ENCODE data around the gene KRT81.
"Not testable (repeated sequence)": the region's sequence is repeated elsewhere in the genome, so short reads cannot be mapped to it uniquely, and the experiment has no call there.

The KRT81 gene

DNA sequence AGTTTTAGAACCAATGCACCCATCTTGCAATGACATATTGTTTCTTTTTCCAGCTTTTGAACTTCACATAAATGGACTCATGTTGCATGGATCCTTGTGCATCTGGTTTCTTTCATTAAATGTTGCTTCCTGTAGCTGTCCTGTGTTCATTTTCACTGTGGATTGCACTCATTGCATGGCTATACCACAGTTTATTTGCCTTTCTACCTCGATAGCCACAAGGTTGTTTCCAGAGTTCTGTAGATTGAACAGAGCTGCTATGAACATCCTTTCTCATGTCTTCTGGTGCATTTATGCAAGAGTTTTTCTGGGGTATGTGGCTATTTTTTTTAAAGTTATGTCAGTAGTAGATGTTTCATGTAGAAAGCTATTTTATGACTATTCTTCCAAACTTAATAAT lies 3.5 kb upstream of the KRT81 start:
- no peak for DNase-seq

DNA sequence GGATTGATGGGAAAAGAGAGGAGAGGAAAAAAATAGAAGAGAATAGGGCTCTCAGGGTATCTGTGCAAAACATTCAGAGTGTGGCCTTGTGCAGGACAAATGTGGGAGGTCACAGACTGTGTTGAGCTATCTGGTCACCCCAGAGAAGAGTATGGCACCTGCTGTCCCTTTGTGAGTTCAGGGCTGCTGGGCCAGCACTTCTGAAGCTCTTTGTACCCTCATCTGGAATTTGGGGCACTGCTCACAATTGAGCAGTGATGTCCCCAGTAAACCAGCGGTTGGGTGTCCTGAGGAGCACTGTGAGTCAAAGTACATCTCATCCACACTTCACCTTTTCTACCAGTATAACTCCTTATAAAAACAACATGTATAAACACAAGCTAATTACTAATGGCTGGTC lies 2.6 kb upstream of the KRT81 start:
- DNase-seq: no peak

DNA sequence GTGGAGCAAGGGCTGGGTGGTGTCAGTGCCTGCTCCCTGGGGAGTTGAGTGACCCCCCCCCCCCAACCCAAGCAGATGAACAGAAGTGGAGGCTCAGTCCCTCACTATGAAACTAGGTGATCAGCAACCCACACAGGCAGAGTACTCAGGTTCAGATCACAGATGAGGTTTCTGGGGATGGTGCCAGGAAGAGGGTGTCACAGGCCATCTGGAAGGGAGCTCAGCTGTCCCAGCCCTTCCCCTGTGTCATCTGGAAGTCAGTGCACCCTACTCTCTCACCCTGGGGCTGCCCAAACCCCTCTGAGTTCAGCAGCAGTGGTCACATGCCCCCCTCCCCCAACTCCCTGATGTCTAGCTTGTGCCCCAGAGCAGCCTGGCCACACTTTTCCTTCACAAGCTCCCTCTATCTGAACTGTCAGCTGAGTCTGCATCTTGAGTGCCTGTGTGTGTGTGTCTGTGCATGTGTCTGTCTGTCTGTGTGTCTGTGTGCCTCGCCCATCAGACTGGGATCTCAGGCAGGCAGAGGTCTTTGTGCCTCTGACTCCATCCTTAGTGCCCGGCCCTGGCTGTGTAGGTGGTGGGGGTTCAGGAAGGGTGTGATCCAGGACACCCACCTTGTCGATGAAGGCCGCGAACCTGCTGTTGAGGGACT lies 725 bp downstream of the KRT81 start:
- DNase-seq: not testable (repeated sequence)

DNA sequence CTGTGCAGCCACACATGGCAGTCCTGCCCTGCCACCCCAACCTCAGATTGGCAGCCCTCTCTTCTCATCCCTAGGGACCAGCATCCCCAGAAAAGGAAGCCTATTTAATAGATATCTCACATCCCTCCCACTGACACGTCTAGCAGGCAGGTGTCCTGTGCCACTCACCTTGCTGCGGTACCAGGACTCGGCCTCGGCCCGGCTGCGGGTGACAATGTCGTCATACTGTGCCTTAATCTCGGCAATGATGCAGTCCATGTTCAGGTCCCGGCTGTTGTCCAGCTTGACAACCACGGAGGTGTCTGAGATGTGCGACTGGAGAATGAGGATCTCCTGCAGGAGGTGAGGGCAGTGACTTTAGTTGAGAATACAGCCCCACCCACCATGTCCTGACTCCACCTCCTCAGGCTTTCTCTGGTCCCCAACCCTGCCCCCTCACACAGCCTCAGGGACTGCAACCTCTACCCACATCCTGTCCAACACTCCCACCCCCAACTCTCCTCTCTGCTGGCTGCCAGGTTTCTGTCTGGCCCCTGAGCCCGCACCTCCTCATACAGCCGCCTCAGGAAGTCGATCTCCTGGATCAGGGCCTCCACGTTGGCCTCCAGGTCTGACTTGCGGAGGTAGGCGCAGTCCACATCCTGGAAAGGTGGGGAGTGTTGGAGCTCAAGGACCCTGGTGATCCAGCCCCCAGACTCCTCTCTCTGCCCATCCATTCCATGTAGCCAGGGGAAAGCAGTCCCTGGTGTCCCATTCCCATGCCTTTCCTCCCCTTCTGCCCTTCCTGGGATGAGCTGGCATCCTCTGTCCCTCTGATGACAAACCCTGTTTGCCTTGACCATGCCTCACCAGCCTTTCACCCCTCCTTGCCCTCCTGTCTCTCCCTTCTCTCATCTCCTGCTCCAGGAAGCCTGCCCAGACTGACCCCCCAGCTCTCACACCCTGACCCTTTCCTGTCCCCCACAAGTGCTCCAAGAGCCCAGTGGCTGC lies 3.2 kb downstream of the KRT81 start:
- not testable (repeated sequence) for DNase-seq

DNA sequence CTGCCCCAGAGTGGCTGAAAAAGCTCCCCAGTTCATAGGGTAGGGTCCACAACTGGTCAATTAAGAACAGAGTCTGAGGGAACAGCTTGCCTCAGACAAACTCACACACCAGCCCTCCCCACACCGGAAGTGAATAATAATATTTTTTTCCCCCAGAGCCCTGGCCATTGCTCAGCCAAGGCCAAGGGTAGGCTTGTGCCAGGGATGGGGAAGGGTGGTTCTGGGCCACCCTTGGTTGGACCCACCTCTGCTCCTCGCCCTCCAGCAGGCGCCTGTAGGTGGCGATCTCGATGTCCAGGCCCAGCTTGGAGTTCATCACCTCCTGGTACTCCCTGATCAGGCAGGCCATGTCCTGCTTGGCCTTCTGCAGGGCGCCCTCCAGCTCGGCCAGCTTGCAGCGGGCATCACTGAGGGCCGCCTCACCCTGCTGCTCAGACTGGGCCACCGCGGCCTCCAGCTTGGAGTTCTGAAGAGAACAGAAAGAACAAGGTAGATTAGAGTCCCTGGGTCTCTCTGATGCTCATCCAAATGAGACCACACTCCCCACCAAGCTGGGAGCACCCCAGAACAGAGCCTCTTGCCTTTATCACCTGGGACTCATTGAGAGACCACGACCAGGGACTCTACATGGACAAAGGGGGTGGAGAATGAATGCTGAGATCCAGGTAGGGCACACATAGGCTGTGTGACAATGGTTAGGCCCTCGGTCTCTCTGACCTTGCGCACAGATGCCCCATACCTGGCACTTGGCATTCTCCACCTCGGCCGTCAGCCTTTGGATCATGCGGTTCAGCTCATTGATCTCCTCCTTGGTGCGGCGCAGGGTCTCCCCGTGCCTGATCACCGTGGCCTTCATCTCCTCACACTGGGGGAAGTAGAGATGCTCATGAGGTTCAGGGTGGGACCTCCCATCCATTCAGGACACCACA lies 4.2 kb downstream of the KRT81 start:
- DNase-seq: not testable (repeated sequence)

DNA sequence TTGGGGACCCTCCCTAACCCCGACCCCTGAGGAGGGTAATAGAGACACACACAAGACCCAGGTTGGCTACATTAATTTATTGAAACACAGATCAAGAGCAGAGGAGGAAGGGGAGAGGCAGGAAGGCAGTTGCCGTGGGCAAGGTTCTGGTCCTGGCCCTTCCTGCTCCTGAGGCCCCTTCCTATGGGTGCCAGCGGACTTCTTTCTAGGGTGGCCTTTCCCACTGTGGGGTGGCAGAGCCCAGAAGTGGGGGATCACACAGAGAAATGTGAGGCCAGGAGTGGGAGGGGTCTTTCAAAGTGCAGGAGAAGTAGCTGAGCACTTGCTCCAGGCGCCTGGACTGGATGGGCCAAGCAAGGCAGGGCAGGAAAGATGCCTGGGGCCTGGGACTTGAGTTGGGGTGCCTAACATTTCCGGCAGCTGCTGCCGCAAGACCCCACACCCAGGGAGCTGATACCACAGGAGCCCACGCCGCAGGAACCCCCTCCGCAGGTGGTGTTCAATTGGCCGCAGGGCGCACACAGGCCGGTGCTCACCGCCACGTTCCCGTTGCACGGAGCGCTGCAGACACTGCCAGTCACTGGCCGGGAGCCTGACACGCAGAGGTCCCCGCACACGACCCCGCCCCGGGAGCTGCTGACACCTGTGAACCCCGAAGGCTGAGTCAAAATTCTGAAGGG lies 5.3 kb downstream of the KRT81 start:
- DNase-seq: no peak

DNA sequence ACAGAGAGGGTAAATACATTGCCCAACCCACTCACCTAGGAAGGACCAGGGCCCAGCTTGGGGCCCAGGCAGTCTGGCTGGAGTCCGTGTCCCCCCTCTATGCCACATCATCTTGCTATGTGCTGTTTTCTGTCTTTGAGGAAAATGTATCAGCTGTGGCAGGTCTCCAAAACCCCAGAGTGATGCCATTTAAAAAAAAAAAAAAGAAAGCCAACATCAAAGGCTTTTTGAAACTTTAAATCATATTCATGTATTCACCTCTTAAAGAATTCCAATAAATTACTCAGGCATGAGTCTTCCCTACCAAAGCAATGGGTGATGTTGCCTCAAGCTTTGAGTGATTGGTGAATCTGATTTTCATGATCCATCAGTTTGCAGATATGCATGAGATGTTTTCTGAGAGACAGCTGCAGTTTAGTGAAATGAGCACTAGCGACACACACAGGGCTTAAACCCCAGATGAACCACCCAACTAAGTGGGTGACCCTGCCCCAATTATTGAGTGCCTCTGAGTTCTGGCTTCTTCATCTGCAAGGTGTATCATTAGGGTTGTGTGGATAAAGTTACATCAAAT lies 6.1 kb downstream of the KRT81 start:
- DNase-seq: no peak

DNA sequence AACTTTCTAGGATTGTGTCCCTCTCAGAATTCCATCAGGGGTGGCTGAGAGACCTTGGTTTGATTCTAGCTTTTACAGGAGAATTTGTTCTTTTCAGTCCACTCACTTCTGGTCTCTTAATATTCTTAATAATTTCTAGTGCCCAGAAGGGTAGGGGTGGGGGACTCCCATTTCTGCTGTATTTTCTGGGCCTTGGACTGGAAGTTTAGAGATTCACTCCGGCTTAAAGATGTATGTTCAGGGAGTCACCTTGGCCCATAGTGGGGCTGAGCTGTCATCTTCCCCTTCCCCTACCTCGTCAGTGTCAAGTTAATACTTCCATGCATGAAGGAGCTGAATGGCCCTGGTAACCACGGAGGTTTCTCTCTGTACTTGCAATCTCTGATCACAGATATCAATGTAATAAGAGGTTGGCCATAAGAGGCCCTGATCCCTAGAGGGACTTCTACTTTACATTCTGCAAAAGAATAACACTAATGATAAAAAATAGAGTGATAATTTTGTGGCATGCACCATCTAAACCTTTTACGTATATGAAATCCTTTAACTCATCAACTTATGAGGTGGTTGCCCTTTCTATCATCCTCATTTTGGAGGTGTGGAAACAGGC lies 6.7 kb downstream of the KRT81 start:
- DNase-seq: no peak

DNA sequence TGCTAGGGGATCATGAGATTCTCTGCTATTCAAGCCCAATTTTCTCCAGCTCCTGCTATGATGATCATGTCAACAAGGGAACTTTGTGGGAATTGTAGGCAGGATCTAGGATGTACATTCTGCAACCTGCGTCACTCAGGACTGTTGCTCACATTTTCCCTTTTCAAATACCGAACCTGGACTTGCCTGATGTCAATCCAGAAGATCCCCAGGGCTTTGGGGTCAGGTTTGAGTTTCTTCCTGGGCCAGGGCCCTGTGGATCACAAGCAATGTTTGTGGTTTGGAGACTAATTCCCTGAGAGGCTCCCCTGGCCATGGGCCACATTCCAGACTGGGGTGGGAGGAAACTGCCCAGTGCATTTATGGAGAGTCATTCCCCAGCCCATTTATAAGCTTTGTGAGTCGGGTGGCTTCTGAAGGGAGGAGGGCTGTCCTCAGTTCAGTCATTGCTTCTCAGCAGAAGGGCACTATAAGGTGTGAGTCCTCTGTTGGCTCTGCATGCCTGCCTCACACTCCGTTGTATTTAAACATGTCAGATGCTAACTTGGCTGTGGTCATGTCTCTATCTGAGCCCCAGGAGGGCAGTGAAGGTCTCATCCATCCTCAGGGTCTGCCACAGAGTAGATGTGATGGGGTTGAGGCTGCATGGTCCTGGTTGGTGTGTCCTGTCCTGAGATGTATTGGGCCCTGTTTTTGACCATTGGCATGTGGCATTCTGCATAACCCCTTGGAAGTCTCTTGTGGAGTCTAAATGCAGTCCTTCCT lies 10.4 kb downstream of the KRT81 start:
- DNase-seq: no peak

DNA sequence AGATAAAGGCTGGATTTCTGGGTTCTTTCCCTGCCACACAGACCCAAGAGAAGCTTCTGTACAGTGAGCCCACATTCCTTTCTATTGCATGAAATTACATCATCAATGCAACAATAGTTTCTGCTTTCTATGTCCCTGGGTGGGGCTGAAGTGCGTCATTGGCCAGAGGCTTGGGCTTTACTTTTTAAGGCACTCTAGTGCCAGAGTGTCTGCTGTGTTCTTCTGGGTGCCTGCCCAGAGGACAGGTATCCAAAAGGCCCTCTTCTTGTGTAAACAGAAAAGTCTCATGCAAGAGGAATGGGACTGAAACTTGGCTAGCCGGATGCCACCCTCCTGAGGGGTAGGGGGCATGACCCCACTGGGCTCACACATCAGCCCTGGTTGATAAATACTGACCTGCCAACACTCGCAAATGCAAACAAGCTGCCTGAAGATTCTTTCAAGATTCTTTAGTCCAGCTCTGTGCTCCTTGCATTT lies 11.0 kb downstream of the KRT81 start:
- DNase-seq: no peak

DNA sequence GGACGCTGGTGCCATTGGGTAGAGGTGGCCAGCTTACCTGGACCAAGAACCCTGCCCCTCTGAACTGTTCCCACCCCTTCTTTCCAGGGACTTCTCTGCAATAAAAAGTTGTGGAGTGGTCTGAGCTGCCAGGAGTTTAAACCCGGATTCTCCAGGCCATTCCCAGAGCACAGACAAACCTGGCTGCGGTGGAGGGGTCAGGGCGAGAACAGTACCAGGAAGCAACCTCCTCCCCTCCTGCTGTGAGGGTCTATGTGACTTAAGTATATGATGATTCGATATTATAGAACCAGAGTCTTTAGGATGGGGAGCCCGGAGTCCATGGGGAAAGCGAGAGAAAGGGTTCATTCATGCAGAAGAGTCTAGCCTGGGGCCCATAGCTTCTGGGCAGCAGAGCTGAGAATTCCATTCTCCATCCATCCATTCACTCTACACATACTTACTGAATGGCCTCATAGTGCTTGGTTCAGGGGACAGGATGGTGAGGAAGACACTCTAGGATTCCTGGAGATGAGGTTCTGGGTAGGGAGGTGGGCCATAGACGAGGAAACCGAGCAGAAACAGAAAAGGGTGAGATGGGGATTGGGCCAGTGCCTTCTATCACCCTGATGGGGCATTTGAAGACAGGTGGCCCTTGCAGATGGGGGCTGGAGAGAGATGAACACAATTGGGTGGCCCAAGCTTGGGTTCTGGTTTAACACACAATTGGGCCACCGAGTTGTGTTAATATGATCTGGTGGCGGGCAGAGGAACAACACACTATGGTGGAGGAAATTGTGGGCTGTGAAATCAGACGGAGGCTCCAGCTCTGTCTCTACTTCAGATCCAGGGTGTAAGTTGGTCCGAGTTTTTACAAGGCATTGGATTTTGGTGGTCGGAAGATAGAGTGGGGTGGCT lies 11.7 kb downstream of the KRT81 start:
- no peak for DNase-seq

DNA sequence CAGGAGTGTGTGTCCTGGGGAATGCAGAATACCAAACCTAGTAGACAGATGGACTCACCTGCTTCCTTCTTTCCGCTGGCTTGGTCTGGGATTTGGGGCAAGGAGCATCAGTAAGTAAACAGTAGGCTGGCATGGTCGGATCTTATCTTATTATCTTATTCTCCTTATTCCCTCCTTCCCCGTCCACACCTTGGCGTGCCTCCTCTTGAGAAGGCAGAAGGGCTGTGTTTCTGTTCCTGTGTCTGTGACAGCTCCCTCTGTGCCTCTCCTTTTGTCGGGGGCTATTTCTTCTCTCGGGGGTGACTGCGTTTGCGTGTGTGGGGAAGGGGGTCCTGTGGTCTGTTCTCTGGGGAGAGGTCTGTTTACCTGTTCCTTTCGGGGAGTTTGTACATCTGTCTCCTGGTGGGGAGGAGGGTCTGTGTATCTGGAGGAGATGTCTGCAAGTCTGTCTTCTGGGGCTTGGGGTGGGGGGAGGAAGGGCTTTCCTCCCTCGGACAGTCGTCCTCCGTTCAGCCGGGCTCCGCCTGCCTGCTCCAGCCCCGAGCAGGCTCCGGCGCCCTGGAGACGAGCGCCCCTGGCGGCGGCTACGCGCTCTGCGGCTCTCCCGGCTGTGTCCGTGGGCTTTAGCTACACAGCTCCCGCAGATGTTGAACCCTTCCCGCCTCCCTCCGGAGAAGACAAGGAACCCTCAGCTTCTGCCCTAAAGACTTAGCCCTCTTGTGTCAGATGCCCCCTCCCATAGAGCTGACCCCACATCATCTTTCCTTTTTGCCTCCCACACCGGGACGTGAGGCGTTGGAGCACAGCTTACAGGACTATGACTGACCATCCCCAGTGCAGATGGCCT lies 12.5 kb downstream of the KRT81 start:
- peak; percentile 52 to 74 for DNase-seq

DNA sequence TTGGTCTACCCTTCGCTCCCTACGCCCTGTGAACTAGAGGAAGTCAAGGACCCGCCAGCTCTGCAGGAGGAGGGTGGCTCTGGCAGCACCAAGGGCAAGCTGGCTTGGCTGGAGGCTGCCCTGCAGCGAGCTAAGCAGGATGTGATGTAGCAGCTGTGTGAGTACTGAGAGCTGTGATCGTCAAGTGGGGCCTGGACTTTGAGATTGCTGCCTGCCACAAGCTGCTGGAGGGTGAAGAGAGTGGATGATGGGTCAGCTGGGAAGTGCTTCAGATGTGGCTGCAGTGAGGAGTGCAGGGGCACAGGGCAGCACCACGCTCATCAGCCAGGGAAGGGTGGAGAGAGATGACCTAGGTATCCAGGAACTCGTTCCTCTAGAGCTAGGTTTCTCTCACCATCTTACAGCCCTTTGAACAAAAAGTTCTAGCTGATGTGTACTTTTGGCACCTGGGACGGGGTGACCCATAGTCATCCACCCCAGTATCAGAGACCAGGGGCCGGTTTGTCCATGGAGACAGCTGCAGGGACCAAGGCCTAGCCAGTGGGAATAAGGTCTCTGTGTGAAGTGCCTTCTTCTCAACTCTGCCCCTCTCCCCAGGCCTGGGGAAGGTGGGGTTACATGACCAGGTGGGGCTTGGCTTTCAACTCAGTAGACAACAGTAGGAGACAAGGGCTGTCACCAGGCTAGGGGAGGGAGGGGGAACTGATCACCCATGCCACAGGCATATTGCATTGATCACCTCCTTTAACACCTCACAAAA lies 13.7 kb downstream of the KRT81 start:
- no peak for DNase-seq

DNA sequence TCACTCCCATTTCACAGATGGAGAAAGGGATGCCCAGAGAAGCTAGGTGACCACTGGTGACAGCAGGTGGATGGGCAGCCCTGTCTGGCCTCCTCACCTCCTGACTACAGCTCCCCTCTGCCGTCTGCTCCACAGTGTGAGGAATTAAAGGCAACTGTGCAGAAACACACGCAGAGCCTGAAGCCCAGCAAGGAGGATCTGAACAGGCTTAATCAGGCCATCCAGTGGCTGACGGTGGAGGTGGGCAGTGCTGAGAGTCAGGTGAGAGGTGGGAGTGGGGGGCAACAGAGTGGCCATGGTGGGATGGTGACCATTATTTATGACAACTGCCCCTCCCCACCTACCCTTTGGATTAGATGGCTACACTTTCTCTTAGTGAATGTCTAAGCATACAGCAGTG lies 15.6 kb downstream of the KRT81 start:
- DNase-seq: no peak

DNA sequence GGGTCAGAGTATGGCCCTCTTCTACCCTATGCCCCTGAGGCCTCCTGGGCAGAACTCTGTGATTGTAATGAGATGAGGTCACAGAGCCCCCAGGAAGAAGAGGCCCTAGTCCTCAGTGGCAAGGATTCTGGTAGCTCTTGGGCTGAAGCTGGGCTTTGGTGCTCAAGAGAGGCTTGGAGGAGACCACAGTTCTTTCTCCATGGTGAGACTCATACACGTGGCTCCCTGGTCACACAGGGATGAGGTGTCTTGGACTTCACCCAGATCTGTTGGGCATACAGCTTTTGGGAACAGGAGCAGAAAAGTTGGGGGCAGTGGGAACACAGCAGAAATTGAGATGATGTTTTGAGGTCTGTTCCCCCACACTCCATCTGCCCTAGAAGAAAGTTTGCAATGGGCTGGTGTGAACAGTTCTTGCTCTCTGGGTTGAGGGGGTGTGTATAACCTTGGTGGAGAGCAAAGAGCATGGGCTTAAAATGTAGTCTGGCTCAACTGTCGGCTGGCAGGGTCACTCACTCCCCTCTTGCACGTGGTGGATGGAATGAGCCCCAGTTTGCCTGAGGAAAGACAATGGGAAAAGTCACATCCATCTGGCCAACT lies 16.7 kb downstream of the KRT81 start, which contains the start of gene KRT86:
Gene KRT86, plus strand, starts transcription at position 125 of the 600 bp plus-strand sequence. CDS start 27,272 bp downstream, outside the sequence.
- DNase-seq: no peak

DNA sequence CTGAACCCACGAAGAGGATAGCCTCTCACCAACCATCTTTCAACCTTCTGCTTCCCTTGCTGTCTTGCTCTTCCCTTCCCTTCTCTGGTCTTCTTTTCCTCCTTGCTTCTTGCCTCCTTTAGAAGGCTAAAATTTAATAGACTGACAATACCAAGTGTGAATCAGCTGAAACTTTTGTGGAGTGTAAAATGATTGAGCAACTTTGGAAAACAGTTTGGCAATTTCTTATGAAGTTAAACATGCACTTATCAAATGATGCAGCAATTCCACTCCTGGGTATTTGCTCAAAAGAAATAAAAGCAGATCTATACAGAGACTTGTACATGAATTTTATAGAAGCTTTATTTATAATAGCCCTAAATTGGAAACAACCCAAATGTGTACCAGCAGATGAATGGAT lies 20.2 kb downstream of the KRT81 start:
- DNase-seq: no peak

DNA sequence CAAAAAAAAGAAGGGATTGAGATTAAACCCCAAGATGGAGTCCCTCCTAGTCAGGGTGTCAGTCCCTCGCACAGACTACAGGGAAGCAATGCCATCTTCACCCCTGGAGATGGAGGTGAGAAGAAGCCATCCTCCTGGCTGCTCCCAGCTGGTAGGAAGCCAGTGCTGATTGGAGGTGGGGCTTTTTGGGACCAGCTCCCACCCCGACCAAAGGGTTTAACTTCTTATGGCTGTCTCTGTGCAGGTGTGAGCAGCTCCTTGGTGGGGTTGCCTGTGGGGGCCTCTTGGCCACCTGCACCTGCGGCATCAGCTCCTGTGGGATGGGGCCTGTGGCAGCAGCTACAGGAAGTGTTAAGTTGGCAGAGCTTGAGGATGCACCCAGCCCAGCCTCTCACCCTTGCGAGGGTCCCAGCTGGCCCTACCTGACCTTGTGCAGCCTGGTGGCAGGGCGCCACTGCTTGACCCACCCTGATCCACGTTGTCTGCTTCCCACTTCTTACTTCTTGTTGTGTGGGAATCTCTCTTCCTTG lies 20.7 kb downstream of the KRT81 start:
- no peak for DNase-seq

Data from stimulated activated CD4-positive, alpha-beta T cell treated with anti-CD3 and anti-CD28 coated beads, Interleukin-4, amount 100 ng/mL, for 4 hours (primary cell).